Measurements from ENCODE around the gene FIGNL2.

Gene FIGNL2

GRCh38 chr12:51820526-51821439, 27.7 kb downstream of the FIGNL2 start:
- Histone ChIP-seq H3K14ac (ENCODE audit: low read length) (peak overlapping the region; percentile 98), H4K91ac (ENCODE audit: low read depth, low read length, poor library complexity) (no peak overlapping the region), H3K4me2 (ENCODE audit: insufficient read depth, low read length, poor library complexity, severe bottlenecking) (peak overlapping the region; percentile 74), H3K27me3 (ENCODE audit: control insufficient read depth in 3 of 3, insufficient read depth in 3 of 3, low read depth in 1 of 3, low read length in 3 of 3) (peaks cover 0 to 5% (median 0%) of the 10 kb centered on the region in 3 experiments), H3K4ac (ENCODE audit: low read length) (peak overlapping the region; percentile 69), H2BK12ac (ENCODE audit: low read length) (no peak overlapping the region), H3K79me1 (ENCODE audit: low read depth, low read length) (peaks cover 5% of the 10 kb centered on the region), H4K8ac (ENCODE audit: low read depth, low read length) (no peak overlapping the region), H3K9ac (ENCODE audit: low read depth, low read length, poor library complexity) (peak overlapping the region; percentile 92), H3K36me3 (replicated peaks in 1 of 2; ENCODE audit: control insufficient read depth in 2 of 2, insufficient read depth in 2 of 2, low read length in 2 of 2) (peaks cover 3 to 42% of the 10 kb centered on the region in 2 donors), H3K27ac (replicated peaks; ENCODE audit: low read length) (no peak overlapping the region), H3K23ac (ENCODE audit: low read depth, low read length, poor library complexity) (peak overlapping the region; percentile 90), H2BK120ac (ENCODE audit: low read depth, low read length) (no peak overlapping the region), H3K18ac (ENCODE audit: low read length) (peak overlapping the region; percentile 94), H3K4me1 (ENCODE audit: control insufficient read depth in 2 of 2, insufficient read depth in 1 of 2, low read depth in 1 of 2, low read length in 2 of 2) (peaks cover 0 to 7% of the 10 kb centered on the region in 2 donors), H3K4me3 (ENCODE audit: low read length in 2 of 2) (peak overlapping the region in 1 of 2 donors; percentile 75), H2BK5ac (ENCODE audit: low read length) (no peak overlapping the region), H2BK15ac (ENCODE audit: low read length) (peak overlapping the region; percentile 83), H2AFZ (ENCODE audit: low read length) (no peak overlapping the region), H2AK5ac (ENCODE audit: low read depth, low read length) (peak overlapping the region; percentile 96), H3K9me3 (replicated peaks in 1 of 2; ENCODE audit: control insufficient read depth in 2 of 2, insufficient read depth in 1 of 2, low read depth in 1 of 2, low read length in 2 of 2) (no peaks in the 10 kb centered on the region)
- WGBS, 2 donors (ENCODE audit: extremely low coverage in 2 of 2, insufficient read length in 2 of 2, insufficient replicate concordance in 1 of 2), result no CpG with 5 or more reads among the region's 113 CpGs
- peak; percentile 82 for DNase-seq (ENCODE audit: low spot score)

GRCh38 chr12:51819736-51820525, 28.6 kb downstream of the FIGNL2 start:
- Histone ChIP-seq H3K4me3 (ENCODE audit: low read length in 2 of 2) (peak overlapping the region in 1 of 2 donors; percentile 74), H3K9me3 (replicated peaks in 1 of 2; ENCODE audit: control insufficient read depth in 2 of 2, insufficient read depth in 1 of 2, low read depth in 1 of 2, low read length in 2 of 2) (no peaks in the 10 kb centered on the region)

GRCh38 chr12:51818566-51819300, 29.8 kb downstream of the FIGNL2 start:
- H3K36me3 ChIP-seq (replicated peaks in 1 of 2; ENCODE audit: control insufficient read depth in 2 of 2, insufficient read depth in 2 of 2, low read length in 2 of 2), result peaks cover 1 to 32% of the 10 kb centered on the region in 2 donors
- H3K4me2 ChIP-seq (ENCODE audit: insufficient read depth, low read length, poor library complexity, severe bottlenecking), result no peak overlapping the region
- no peak overlapping the region for H3K23ac ChIP-seq (ENCODE audit: low read depth, low read length, poor library complexity)
- no peak for DNase-seq (ENCODE audit: low spot score)
- H4K8ac ChIP-seq (ENCODE audit: low read depth, low read length), result no peak overlapping the region
- no peak overlapping the region for H2BK5ac ChIP-seq (ENCODE audit: low read length)
- no peak overlapping the region for H2BK120ac ChIP-seq (ENCODE audit: low read depth, low read length)
- WGBS, 2 donors (ENCODE audit: extremely low coverage in 2 of 2, insufficient read length in 2 of 2, insufficient replicate concordance in 1 of 2), result no CpG with 5 or more reads among the region's 4 CpGs
- H3K14ac ChIP-seq (ENCODE audit: low read length), result no peak overlapping the region
- peaks cover 0 to 20% (median 3%) of the 10 kb centered on the region in 3 experiments for H3K27me3 ChIP-seq (ENCODE audit: control insufficient read depth in 3 of 3, insufficient read depth in 3 of 3, low read depth in 1 of 3, low read length in 3 of 3)
- peaks cover 0 to 7% of the 10 kb centered on the region in 2 donors for H3K4me1 ChIP-seq (ENCODE audit: control insufficient read depth in 2 of 2, insufficient read depth in 1 of 2, low read depth in 1 of 2, low read length in 2 of 2)
- H3K4ac ChIP-seq (ENCODE audit: low read length), result no peak overlapping the region
- no peak overlapping the region for H3K18ac ChIP-seq (ENCODE audit: low read length)
- H2BK12ac ChIP-seq (ENCODE audit: low read length), result no peak overlapping the region
- no peak overlapping the region for H3K27ac ChIP-seq (replicated peaks; ENCODE audit: low read length)
- H3K79me1 ChIP-seq (ENCODE audit: low read depth, low read length), result peaks cover 5% of the 10 kb centered on the region
- H4K91ac ChIP-seq (ENCODE audit: low read depth, low read length, poor library complexity), result no peak overlapping the region
- no peak overlapping the region for H2AFZ ChIP-seq (ENCODE audit: low read length)
- no peak overlapping the region for H2AK5ac ChIP-seq (ENCODE audit: low read depth, low read length)
- no peak overlapping the region for H3K4me3 ChIP-seq (ENCODE audit: low read length in 2 of 2)
- no peak overlapping the region for H3K9ac ChIP-seq (ENCODE audit: low read depth, low read length, poor library complexity)
- no peaks in the 10 kb centered on the region for H3K9me3 ChIP-seq (replicated peaks in 1 of 2; ENCODE audit: control insufficient read depth in 2 of 2, insufficient read depth in 1 of 2, low read depth in 1 of 2, low read length in 2 of 2)
- no peak overlapping the region for H2BK15ac ChIP-seq (ENCODE audit: low read length)

More at GRCh38 chr12:51819736-51820525, 28.6 kb downstream of the FIGNL2 start:
- peak overlapping the region; percentile 72 for H2AK5ac ChIP-seq (ENCODE audit: low read depth, low read length)
- H2AFZ ChIP-seq (ENCODE audit: low read length), result no peak overlapping the region
- H3K14ac ChIP-seq (ENCODE audit: low read length), result peak overlapping the region; percentile 98
- peak overlapping the region; percentile 74 for H3K4me2 ChIP-seq (ENCODE audit: insufficient read depth, low read length, poor library complexity, severe bottlenecking)
- H2BK12ac ChIP-seq (ENCODE audit: low read length), result no peak overlapping the region
- H3K18ac ChIP-seq (ENCODE audit: low read length), result peak overlapping the region; percentile 92
- peak overlapping the region; percentile 90 for H3K23ac ChIP-seq (ENCODE audit: low read depth, low read length, poor library complexity)
- H3K36me3 ChIP-seq (replicated peaks in 1 of 2; ENCODE audit: control insufficient read depth in 2 of 2, insufficient read depth in 2 of 2, low read length in 2 of 2), result peaks cover 3 to 42% of the 10 kb centered on the region in 2 donors
- no peak overlapping the region for H4K91ac ChIP-seq (ENCODE audit: low read depth, low read length, poor library complexity)
- H4K8ac ChIP-seq (ENCODE audit: low read depth, low read length), result no peak overlapping the region
- H3K4me1 ChIP-seq (ENCODE audit: control insufficient read depth in 2 of 2, insufficient read depth in 1 of 2, low read depth in 1 of 2, low read length in 2 of 2), result peaks cover 0 to 7% of the 10 kb centered on the region in 2 donors
- no peak overlapping the region for H2BK5ac ChIP-seq (ENCODE audit: low read length)
- peaks cover 0 to 14% (median 2%) of the 10 kb centered on the region in 3 experiments for H3K27me3 ChIP-seq (ENCODE audit: control insufficient read depth in 3 of 3, insufficient read depth in 3 of 3, low read depth in 1 of 3, low read length in 3 of 3)
- no peak overlapping the region for H3K4ac ChIP-seq (ENCODE audit: low read length)
- H3K27ac ChIP-seq (replicated peaks; ENCODE audit: low read length), result no peak overlapping the region
- peak overlapping the region; percentile 63 for H3K9ac ChIP-seq (ENCODE audit: low read depth, low read length, poor library complexity)
- H2BK120ac ChIP-seq (ENCODE audit: low read depth, low read length), result no peak overlapping the region
- no peak overlapping the region for H2BK15ac ChIP-seq (ENCODE audit: low read length)
- DNase-seq (ENCODE audit: low spot score), result no peak
- no CpG with 5 or more reads among the region's 32 CpGs for WGBS, 2 donors (ENCODE audit: extremely low coverage in 2 of 2, insufficient read length in 2 of 2, insufficient replicate concordance in 1 of 2)
- peaks cover 5% of the 10 kb centered on the region for H3K79me1 ChIP-seq (ENCODE audit: low read depth, low read length)
